HepG2 (cell line): Measurements from ENCODE around the gene HES6. TPM values are rescaled to one million over a fixed set of nuclear protein-coding genes. Genes with fewer than 3 reads are reported as not detected.
A peak's percentile ranks its signal among the peaks of the same experiment; 100 is the strongest.

Experiments used
- ATF2 ChIP-seq: sonication (generic); formaldehyde crosslinking; IDR thresholded peaks from 2 replicates; pipeline ENCODE4 v1.4.0; 2020; ENCODE audit warnings: missing genetic modification reagents
- HDAC6 ChIP-seq: fragments of 200-600 bp; sonication (generic); IDR thresholded peaks from 2 replicates; pipeline ENCODE4 v1.7.0; 2017; ENCODE audit warnings: mild to moderate bottlenecking, antibody characterized with exemption, low read length, low read depth
- KAT7 ChIP-seq: IDR thresholded peaks from 2 replicates; pipeline ENCODE4 v1.6.1; 2018; ENCODE audit warnings: borderline replicate concordance, missing compliant biosample characterization
- NAIF1 ChIP-seq: sonication (generic); formaldehyde crosslinking; IDR thresholded peaks from 2 replicates; pipeline ENCODE4 v1.5.0; 2020; ENCODE audit warnings: mild to moderate bottlenecking, missing genetic modification reagents, borderline replicate concordance
- NFE2L1 ChIP-seq: sonication (generic); formaldehyde crosslinking; IDR thresholded peaks from 2 replicates; pipeline ENCODE4 v1.4.0; 2020; ENCODE audit warnings: missing genetic modification reagents, mild to moderate bottlenecking, borderline replicate concordance
- NR2F6 ChIP-seq, 2 experiments: IDR thresholded peaks; 2 replicates each; pipeline ENCODE4 v1.6.1; 2016; ENCODE audit warnings: antibody characterized with exemption in 1 of 2, mild to moderate bottlenecking in 1 of 2
- POGK ChIP-seq: sonication (generic); formaldehyde crosslinking; conservative IDR thresholded peaks from 2 replicates; pipeline ENCODE4 v1.8.0; 2022; ENCODE audit warnings: mild to moderate bottlenecking, moderate library complexity, missing genetic modification reagents
- THAP8 ChIP-seq: sonication (generic); formaldehyde crosslinking; IDR thresholded peaks from 2 replicates; pipeline ENCODE4 v1.5.1; 2020; ENCODE audit warnings: missing genetic modification reagents, mild to moderate bottlenecking, borderline replicate concordance
- ZFY ChIP-seq: sonication (generic); formaldehyde crosslinking; IDR thresholded peaks from 2 replicates; pipeline ENCODE4 v1.4.0; 2020; ENCODE audit warnings: missing genetic modification reagents
- ZNF629 ChIP-seq: sonication (generic); formaldehyde crosslinking; conservative IDR thresholded peaks from 2 replicates; pipeline ENCODE4 v1.5.0; 2020; ENCODE audit warnings: missing genetic modification reagents
- polyA plus RNA-seq, 8 experiments: library from polyadenylated mRNA; depleted of rRNA in 3 of 8; stranded (reverse) in 7 of 8; unstranded in 1 of 8; fragments of >200 nt; fragmentation: Illumina TruSeq in 4 of 8; extraction: Trizol in 4 of 8; gene quantifications; 2 replicates each; pipeline versions ENCODE4 v1.2.1 to v1.2.3, GENCODE V29; 2011 to 2016; ENCODE audit warnings: low read depth in 4 of 8, missing spikeins in 1 of 8, mixed read lengths in 1 of 8; ENCODE audit not compliant: insufficient read depth in 1 of 8
- total RNA-seq, 5 experiments: library from RNA; depleted of rRNA; stranded (reverse); fragments of >200 nt; fragmentation: Illumina TruSeq; extraction: Trizol; gene quantifications; 2 replicates each; pipeline ENCODE4 v1.2.3, GENCODE V29; 2016; ENCODE audit warnings: low read depth in 1 of 5
- TF ChIP-seq, protein P1 (sequence below): sonication (generic); formaldehyde crosslinking; IDR thresholded peaks from 2 replicates; pipeline ENCODE4 v1.4.0; 2020; ENCODE audit warnings: missing genetic modification reagents, mild to moderate bottlenecking, borderline replicate concordance
- TF ChIP-seq, protein P2 (sequence below): sonication (generic); formaldehyde crosslinking; IDR thresholded peaks from 2 replicates; pipeline ENCODE4 v1.5.0; 2020; ENCODE audit warnings: mild to moderate bottlenecking, missing genetic modification reagents, moderate library complexity
- TF ChIP-seq, protein P3 (sequence below): sonication (generic); formaldehyde crosslinking; IDR thresholded peaks from 2 replicates; pipeline ENCODE4 v1.5.0; 2020; ENCODE audit warnings: mild to moderate bottlenecking, missing genetic modification reagents, borderline replicate concordance

Gene HES6
- total and polyA plus RNA-seq, 2 of the 13 experiments (the other 11 are each of a cell fraction or from before 2014, with no cell fraction given): 19.5 to 82.8 TPM

DNA sequence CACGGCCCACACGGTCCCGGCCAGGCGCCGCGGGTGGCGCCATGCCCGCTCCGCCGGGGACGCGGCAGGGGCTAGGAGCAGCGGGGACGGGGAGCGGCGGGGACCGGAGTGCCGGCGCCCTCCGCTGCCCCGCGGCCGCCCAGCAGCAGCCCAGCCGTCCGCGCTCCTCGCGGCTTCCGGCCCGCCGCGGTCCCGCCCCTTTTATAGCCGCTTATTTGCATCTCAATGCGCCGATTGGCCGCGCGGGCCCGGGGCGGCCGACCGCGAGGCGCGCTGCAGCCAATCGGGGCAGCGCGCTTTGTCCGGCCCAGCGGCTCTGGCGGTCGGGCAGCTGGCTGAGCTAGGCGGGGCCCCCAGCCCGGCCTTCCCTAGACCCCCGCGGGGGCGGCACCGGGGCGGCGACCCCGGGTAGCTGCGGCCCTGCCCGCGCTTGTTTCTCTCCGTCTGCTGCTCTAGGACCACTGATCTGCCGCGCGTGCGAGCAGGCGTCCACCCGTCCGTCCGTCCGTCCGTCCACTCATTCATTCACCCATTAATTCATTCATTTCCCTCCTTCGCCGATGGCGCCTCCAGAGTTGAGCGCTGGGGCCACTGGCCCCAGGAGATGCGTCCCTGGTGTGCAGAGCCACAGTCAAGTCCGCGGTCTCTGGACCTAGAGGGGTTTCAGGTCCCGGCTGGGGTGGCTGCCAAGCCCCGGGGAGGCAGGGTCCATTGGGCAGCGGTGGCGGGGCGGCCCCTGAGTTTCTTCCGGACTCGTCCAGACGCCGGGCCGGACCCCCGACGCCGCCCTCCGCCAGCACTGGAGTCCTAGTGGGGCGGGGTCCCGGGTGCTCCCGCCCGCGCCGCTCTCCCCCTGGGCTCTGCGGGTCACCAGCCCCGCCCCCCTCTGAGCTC is at the start of gene HES6 (continued):
- TF ChIP-seq, protein P1, sequence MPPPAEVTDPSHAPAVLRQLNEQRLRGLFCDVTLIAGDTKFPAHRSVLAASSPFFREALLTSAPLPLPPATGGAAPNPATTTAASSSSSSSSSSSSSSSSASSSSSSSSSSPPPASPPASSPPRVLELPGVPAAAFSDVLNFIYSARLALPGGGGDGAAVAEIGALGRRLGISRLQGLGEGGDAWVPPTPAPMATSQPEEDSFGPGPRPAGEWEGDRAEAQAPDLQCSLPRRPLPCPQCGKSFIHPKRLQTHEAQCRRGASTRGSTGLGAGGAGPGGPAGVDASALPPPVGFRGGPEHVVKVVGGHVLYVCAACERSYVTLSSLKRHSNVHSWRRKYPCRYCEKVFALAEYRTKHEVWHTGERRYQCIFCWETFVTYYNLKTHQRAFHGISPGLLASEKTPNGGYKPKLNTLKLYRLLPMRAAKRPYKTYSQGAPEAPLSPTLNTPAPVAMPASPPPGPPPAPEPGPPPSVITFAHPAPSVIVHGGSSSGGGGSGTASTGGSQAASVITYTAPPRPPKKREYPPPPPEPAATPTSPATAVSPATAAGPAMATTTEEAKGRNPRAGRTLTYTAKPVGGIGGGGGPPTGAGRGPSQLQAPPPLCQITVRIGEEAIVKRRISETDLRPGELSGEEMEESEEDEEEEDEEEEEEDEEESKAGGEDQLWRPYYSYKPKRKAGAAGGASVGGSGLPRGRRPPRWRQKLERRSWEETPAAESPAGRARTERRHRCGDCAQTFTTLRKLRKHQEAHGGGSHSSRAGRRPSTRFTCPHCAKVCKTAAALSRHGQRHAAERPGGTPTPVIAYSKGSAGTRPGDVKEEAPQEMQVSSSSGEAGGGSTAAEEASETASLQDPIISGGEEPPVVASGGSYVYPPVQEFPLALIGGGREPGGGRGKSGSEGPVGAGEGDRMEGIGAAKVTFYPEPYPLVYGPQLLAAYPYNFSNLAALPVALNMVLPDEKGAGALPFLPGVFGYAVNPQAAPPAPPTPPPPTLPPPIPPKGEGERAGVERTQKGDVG (CRISPR knock-in tag): no peak
- peak; percentile 86 for TF ChIP-seq ZFY (CRISPR knock-in tag)
- TF ChIP-seq ZNF629: no peak
- TF ChIP-seq NFE2L1 (CRISPR knock-in tag): no peak
- TF ChIP-seq THAP8 (CRISPR knock-in tag): no peak
- TF ChIP-seq HDAC6: no peak
- TF ChIP-seq NR2F6 (IDR thresholded peaks at IDR 0.05): no peak
- no peak for TF ChIP-seq NR2F6 (CRISPR knock-in tag; IDR thresholded peaks at IDR 0.05)
- TF ChIP-seq NAIF1 (CRISPR knock-in tag): no peak
- TF ChIP-seq, protein P2, sequence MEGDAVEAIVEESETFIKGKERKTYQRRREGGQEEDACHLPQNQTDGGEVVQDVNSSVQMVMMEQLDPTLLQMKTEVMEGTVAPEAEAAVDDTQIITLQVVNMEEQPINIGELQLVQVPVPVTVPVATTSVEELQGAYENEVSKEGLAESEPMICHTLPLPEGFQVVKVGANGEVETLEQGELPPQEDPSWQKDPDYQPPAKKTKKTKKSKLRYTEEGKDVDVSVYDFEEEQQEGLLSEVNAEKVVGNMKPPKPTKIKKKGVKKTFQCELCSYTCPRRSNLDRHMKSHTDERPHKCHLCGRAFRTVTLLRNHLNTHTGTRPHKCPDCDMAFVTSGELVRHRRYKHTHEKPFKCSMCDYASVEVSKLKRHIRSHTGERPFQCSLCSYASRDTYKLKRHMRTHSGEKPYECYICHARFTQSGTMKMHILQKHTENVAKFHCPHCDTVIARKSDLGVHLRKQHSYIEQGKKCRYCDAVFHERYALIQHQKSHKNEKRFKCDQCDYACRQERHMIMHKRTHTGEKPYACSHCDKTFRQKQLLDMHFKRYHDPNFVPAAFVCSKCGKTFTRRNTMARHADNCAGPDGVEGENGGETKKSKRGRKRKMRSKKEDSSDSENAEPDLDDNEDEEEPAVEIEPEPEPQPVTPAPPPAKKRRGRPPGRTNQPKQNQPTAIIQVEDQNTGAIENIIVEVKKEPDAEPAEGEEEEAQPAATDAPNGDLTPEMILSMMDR (CRISPR knock-in tag): no peak; the same call in 1 of the 2 replicates
- TF ChIP-seq, protein P3, sequence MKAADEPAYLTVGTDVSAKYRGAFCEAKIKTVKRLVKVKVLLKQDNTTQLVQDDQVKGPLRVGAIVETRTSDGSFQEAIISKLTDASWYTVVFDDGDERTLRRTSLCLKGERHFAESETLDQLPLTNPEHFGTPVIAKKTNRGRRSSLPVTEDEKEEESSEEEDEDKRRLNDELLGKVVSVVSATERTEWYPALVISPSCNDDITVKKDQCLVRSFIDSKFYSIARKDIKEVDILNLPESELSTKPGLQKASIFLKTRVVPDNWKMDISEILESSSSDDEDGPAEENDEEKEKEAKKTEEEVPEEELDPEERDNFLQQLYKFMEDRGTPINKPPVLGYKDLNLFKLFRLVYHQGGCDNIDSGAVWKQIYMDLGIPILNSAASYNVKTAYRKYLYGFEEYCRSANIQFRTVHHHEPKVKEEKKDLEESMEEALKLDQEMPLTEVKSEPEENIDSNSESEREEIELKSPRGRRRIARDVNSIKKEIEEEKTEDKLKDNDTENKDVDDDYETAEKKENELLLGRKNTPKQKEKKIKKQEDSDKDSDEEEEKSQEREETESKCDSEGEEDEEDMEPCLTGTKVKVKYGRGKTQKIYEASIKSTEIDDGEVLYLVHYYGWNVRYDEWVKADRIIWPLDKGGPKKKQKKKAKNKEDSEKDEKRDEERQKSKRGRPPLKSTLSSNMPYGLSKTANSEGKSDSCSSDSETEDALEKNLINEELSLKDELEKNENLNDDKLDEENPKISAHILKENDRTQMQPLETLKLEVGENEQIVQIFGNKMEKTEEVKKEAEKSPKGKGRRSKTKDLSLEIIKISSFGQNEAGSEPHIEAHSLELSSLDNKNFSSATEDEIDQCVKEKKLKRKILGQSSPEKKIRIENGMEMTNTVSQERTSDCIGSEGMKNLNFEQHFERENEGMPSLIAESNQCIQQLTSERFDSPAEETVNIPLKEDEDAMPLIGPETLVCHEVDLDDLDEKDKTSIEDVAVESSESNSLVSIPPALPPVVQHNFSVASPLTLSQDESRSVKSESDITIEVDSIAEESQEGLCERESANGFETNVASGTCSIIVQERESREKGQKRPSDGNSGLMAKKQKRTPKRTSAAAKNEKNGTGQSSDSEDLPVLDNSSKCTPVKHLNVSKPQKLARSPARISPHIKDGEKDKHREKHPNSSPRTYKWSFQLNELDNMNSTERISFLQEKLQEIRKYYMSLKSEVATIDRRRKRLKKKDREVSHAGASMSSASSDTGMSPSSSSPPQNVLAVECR: peak; percentile 34; the same call in 1 of the 2 replicates
- 0 out of 2 replicates have a peak, but pooled peaks have one; percentile 16 for TF ChIP-seq POGK (CRISPR knock-in tag)
- no peak for TF ChIP-seq ATF2
- no peak for TF ChIP-seq KAT7
